Fibroblast of pulmonary artery (primary cell): Measurements from ENCODE around the gene ZDHHC14.

Source experiments
- DNase-seq: peaks from one replicate; pipeline ENCODE4 v3.0.0-alpha.2; 2010; ENCODE audit warnings: low read depth
- H3K4me3 ChIP-seq: replicated peaks from 2 replicates; pipeline ENCODE4 v1.5.1; 2011; ENCODE audit warnings: low read depth, mild to moderate bottlenecking, control low read depth, low read length, moderate library complexity
- CTCF ChIP-seq: IDR thresholded peaks from 2 replicates; pipeline ENCODE4 v1.5.1; 2011; ENCODE audit warnings: mild to moderate bottlenecking, control low read depth, low read length, inconsistent platforms; ENCODE audit errors: missing control alignments

ZDHHC14 gene

GRCh38 chr6:157490611-157491269, 109.8 kb downstream of the ZDHHC14 start:
- no peak overlapping the region for H3K4me3 ChIP-seq
- DNase-seq: no peak
- TF ChIP-seq CTCF: no peak

GRCh38 chr6:157491571-157492232, 110.7 kb downstream of the ZDHHC14 start:
- no peak for DNase-seq
- no peak overlapping the region for H3K4me3 ChIP-seq
- no peak for TF ChIP-seq CTCF

GRCh38 chr6:157492249-157492648, 111.3 kb downstream of the ZDHHC14 start:
- no peak for DNase-seq
- TF ChIP-seq CTCF: no peak
- no peak overlapping the region for H3K4me3 ChIP-seq

- no peak overlapping the region for H3K4me3 ChIP-seq
- DNase-seq: no peak
- no peak for TF ChIP-seq CTCF
Observed at GRCh38 chr6:157492741-157493140, 111.8 kb downstream of the ZDHHC14 start.

GRCh38 chr6:157493173-157493572, 112.2 kb downstream of the ZDHHC14 start:
- no peak overlapping the region for H3K4me3 ChIP-seq
- DNase-seq: no peak
- TF ChIP-seq CTCF: no peak

GRCh38 chr6:157493576-157493975, 112.6 kb downstream of the ZDHHC14 start:
- H3K4me3 ChIP-seq: no peak overlapping the region
- no peak for DNase-seq
- no peak for TF ChIP-seq CTCF

DNA sequence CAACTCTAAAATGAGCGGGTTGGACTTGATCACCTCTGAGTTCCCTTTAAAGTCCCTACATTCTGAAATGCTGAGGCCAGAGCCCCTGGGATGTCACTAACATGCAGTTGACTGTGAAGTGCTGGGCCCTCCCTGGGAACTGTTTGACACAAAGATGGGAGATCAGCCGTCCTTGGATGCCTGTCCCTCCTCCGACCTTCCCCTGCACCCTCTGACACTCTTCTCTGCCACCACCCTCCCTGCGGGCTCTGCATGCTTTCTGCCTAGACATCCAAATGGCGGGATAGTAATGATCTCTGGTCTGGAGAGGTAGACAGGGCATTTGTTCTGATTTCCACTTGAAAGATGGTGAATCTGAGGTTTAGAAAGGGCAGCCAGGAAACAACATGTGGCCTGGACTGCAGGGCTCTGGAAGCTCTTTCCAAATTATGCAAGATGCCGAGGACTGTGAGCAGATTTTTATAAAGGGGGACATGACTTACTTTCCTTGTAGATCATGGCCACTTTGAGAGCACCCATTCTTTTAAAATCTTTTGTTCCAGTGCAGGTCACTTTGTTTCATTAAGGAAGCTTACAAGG, 113.2 kb downstream of the ZDHHC14 start:
- no peak overlapping the region for H3K4me3 ChIP-seq
- no peak for TF ChIP-seq CTCF
- DNase-seq: no peak
